PFSK-1 (cell line): ENCODE data around the gene RALGPS2.

ENCODE experiments used
- POLR2AphosphoS5 ChIP-seq: IDR thresholded peaks from 2 replicates; pipeline ENCODE4 v1.6.1; 2012; ENCODE audit warnings: low read depth, mild to moderate bottlenecking, control low read depth, low read length, moderate library complexity
- TAF1 ChIP-seq: IDR thresholded peaks from 2 replicates; pipeline ENCODE4 v1.6.1; 2012; ENCODE audit warnings: low read length, control low read depth, borderline replicate concordance; ENCODE audit not compliant: insufficient read depth
- TF ChIP-seq, protein P1 (sequence below), 2 experiments: IDR thresholded peaks; 2 replicates each; pipeline versions ENCODE4 v1.6.1 to v1.8.0; 2011 to 2012; ENCODE audit warnings: low read depth in 2 of 2, low read length in 2 of 2, control low read depth in 1 of 2, inconsistent platforms in 1 of 2, mild to moderate bottlenecking in 1 of 2, moderate library complexity in 1 of 2; ENCODE audit not compliant: insufficient read depth in 1 of 2

DNA sequence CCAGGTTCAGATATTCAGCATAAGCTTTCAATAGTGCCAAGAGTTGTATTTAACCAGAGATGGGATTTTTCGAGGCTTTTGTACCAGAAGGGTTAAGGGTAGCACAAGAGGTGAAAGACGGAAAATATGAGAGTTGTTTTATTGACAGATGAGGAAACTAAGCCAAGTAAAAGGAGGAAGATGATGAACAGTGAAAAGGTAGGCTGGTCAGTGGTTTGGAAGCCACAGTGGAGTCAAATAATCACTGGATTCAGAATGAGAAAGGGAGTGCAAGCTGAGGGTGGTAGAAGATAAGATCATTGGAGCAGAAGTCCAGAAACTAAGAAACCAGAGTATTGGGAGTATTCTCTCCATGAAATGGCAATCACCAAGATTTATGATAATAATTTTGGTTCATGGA, 100.1 kb downstream of the RALGPS2 start:
- no peak for TF ChIP-seq POLR2AphosphoS5
- TF ChIP-seq, protein P1, sequence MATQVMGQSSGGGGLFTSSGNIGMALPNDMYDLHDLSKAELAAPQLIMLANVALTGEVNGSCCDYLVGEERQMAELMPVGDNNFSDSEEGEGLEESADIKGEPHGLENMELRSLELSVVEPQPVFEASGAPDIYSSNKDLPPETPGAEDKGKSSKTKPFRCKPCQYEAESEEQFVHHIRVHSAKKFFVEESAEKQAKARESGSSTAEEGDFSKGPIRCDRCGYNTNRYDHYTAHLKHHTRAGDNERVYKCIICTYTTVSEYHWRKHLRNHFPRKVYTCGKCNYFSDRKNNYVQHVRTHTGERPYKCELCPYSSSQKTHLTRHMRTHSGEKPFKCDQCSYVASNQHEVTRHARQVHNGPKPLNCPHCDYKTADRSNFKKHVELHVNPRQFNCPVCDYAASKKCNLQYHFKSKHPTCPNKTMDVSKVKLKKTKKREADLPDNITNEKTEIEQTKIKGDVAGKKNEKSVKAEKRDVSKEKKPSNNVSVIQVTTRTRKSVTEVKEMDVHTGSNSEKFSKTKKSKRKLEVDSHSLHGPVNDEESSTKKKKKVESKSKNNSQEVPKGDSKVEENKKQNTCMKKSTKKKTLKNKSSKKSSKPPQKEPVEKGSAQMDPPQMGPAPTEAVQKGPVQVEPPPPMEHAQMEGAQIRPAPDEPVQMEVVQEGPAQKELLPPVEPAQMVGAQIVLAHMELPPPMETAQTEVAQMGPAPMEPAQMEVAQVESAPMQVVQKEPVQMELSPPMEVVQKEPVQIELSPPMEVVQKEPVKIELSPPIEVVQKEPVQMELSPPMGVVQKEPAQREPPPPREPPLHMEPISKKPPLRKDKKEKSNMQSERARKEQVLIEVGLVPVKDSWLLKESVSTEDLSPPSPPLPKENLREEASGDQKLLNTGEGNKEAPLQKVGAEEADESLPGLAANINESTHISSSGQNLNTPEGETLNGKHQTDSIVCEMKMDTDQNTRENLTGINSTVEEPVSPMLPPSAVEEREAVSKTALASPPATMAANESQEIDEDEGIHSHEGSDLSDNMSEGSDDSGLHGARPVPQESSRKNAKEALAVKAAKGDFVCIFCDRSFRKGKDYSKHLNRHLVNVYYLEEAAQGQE (IDR thresholded peaks at IDR 0.05; ENCODE audit: insufficient read depth in 1 of 2, low read depth in 2 of 2, low read length in 2 of 2), result no peak
- TF ChIP-seq TAF1, result no peak
